ENCODE measurements around the gene CRB2. TPM values are rescaled to one million over a fixed set of nuclear protein-coding genes. Genes with fewer than 3 reads are reported as not detected.

The CRB2 gene
- total and polyA plus RNA-seq, 3 donors from 2014 or later: 0.63 to 3.4 (median 0.68) TPM

GRCh38 chr9:123369296-123369695 lies 13.3 kb downstream of the CRB2 start:
- intact Hi-C loops (cut with DNase I; ENCODE audit: low total_unique reads): no loop called here
- Histone ChIP-seq H3K4me3 (no peak overlapping the region), H3K36me3 (ENCODE audit: low read depth, missing control alignments) (no peaks in the 10 kb centered on the region), H3K27me3 (no peaks in the 10 kb centered on the region), H3K27ac (no peak overlapping the region), H3K9me3 (no peaks in the 10 kb centered on the region), H3K4me1 (no peaks in the 10 kb centered on the region)
- 77 to 85% methylated on average over 3 of the region's 3 CpGs for WGBS, 2 donors
- TF ChIP-seq, protein P1, sequence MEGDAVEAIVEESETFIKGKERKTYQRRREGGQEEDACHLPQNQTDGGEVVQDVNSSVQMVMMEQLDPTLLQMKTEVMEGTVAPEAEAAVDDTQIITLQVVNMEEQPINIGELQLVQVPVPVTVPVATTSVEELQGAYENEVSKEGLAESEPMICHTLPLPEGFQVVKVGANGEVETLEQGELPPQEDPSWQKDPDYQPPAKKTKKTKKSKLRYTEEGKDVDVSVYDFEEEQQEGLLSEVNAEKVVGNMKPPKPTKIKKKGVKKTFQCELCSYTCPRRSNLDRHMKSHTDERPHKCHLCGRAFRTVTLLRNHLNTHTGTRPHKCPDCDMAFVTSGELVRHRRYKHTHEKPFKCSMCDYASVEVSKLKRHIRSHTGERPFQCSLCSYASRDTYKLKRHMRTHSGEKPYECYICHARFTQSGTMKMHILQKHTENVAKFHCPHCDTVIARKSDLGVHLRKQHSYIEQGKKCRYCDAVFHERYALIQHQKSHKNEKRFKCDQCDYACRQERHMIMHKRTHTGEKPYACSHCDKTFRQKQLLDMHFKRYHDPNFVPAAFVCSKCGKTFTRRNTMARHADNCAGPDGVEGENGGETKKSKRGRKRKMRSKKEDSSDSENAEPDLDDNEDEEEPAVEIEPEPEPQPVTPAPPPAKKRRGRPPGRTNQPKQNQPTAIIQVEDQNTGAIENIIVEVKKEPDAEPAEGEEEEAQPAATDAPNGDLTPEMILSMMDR (IDR thresholded peaks at IDR 0.05): no peak
- no peak for TF ChIP-seq POLR2A (IDR thresholded peaks at IDR 0.05)
- DNase-seq: no peak

GRCh38 chr9:123370108-123370507 lies 14.1 kb downstream of the CRB2 start:
- intact Hi-C loops (cut with DNase I; ENCODE audit: low total_unique reads): no loop called here
- H3K9me3 ChIP-seq: no peaks in the 10 kb centered on the region
- no peaks in the 10 kb centered on the region for H3K27me3 ChIP-seq
- DNase-seq: no peak
- no peak overlapping the region for H3K27ac ChIP-seq
- H3K4me3 ChIP-seq: no peak overlapping the region
- no peaks in the 10 kb centered on the region for H3K4me1 ChIP-seq
- TF ChIP-seq POLR2A (IDR thresholded peaks at IDR 0.05): no peak
- TF ChIP-seq, protein P1 (IDR thresholded peaks at IDR 0.05): no peak
- WGBS, 2 donors: 88 to 98% methylated on average over 12 to 13 of the region's 13 CpGs
- H3K36me3 ChIP-seq (ENCODE audit: low read depth, missing control alignments): no peaks in the 10 kb centered on the region

- DNase-seq: no peak
- H3K4me3 ChIP-seq: no peak overlapping the region
- H3K4me1 ChIP-seq: no peaks in the 10 kb centered on the region
- intact Hi-C loops (cut with DNase I; ENCODE audit: low total_unique reads): no loop called here
- TF ChIP-seq, protein P1 (IDR thresholded peaks at IDR 0.05): no peak
- TF ChIP-seq POLR2A (IDR thresholded peaks at IDR 0.05): no peak
- H3K9me3 ChIP-seq: no peaks in the 10 kb centered on the region
- no peak overlapping the region for H3K27ac ChIP-seq
- no peaks in the 10 kb centered on the region for H3K36me3 ChIP-seq (ENCODE audit: low read depth, missing control alignments)
- no peaks in the 10 kb centered on the region for H3K27me3 ChIP-seq
- 80 to 85% methylated on average over 6 to 29 of the region's 29 CpGs for WGBS, 2 donors
Measured at GRCh38 chr9:123370526-123371227, 14.7 kb downstream of the CRB2 start.

DNA sequence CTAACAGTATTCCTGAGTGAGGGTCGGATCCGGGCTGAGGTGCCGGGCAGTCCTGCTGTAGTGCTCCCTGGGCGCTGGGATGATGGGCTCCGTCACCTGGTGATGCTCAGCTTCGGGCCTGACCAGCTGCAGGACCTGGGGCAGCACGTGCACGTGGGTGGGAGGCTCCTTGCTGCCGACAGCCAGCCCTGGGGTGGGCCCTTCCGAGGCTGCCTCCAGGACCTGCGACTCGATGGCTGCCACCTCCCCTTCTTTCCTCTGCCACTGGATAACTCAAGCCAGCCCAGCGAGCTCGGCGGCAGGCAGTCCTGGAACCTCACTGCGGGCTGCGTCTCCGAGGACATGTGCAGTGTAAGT lies 15.2 kb downstream of the CRB2 start:
- 83% methylated on average over 18 of the region's 18 CpGs; no CpG with 5 or more reads in 1 of the 2 donors for WGBS, 2 donors
- DNase-seq: no peak
- no peak overlapping the region for H3K27ac ChIP-seq
- H3K9me3 ChIP-seq: no peaks in the 10 kb centered on the region
- intact Hi-C loops (cut with DNase I; ENCODE audit: low total_unique reads): no loop called here
- TF ChIP-seq, protein P1 (IDR thresholded peaks at IDR 0.05): no peak
- no peak for TF ChIP-seq POLR2A (IDR thresholded peaks at IDR 0.05)
- no peaks in the 10 kb centered on the region for H3K4me1 ChIP-seq
- H3K27me3 ChIP-seq: no peaks in the 10 kb centered on the region
- H3K36me3 ChIP-seq (ENCODE audit: low read depth, missing control alignments): no peaks in the 10 kb centered on the region
- no peak overlapping the region for H3K4me3 ChIP-seq
